Fibroblast of gingiva (primary cell): ENCODE results near the gene RNU6-7.
A peak's percentile ranks its signal among the peaks of the same experiment; 100 is the strongest.

Experiments
- DNase-seq: peaks from one replicate; pipeline ENCODE4 v3.0.0-alpha.2; 2011; ENCODE audit warnings: low read depth

RNU6-7 gene

GRCh38 chr14:32201816-32202490 is at the start of gene RNU6-7:
Gene RNU6-7 (plus strand): TSS chr14:32202045.
- no peak for DNase-seq

- no peak for DNase-seq
These were observed 35.8 kb upstream of the RNU6-7 start for GRCh38 chr14:32166029-32166428.

- no peak for DNase-seq
These were observed 34.9 kb upstream of the RNU6-7 start for GRCh38 chr14:32166924-32167323.

- DNase-seq, result no peak
These were observed 33.9 kb upstream of the RNU6-7 start for GRCh38 chr14:32167907-32168306.

GRCh38 chr14:32169191-32169590 is 32.7 kb upstream of the RNU6-7 start:
- DNase-seq, result no peak

- no peak for DNase-seq
These were observed 30.4 kb upstream of the RNU6-7 start for GRCh38 chr14:32171469-32171868.

GRCh38 chr14:32183151-32184058 is 18.4 kb upstream of the RNU6-7 start:
- no peak for DNase-seq

- DNase-seq, result no peak
These were observed 16.7 kb upstream of the RNU6-7 start for GRCh38 chr14:32185097-32185496.

GRCh38 chr14:32186248-32186647 is 15.6 kb upstream of the RNU6-7 start:
- no peak for DNase-seq

GRCh38 chr14:32189811-32190210 is 12.0 kb upstream of the RNU6-7 start:
- no peak for DNase-seq

- DNase-seq, result no peak
These were observed 11.2 kb upstream of the RNU6-7 start for GRCh38 chr14:32190673-32191072.

GRCh38 chr14:32192712-32193373 is 9.0 kb upstream of the RNU6-7 start:
- DNase-seq, result no peak

- DNase-seq, result no peak
These were observed 8.3 kb upstream of the RNU6-7 start for GRCh38 chr14:32193532-32193931.

- no peak for DNase-seq
These were observed 6.2 kb upstream of the RNU6-7 start for GRCh38 chr14:32195636-32196035.

GRCh38 chr14:32197919-32198318 is 3.9 kb upstream of the RNU6-7 start:
- DNase-seq, result no peak

- DNase-seq, result no peak
These were observed 1.3 kb upstream of the RNU6-7 start for GRCh38 chr14:32200368-32201192.

- DNase-seq, result peak; percentile 17
These were observed 541 bp upstream of the RNU6-7 start for GRCh38 chr14:32201193-32201815.

- DNase-seq, result no peak
These were observed 699 bp downstream of the RNU6-7 start for GRCh38 chr14:32202491-32202997.

- DNase-seq, result peak; percentile 46
These were observed 1.4 kb downstream of the RNU6-7 start, which contains the start of gene RNU6-8 for GRCh38 chr14:32202998-32203882. Gene RNU6-8 (minus strand): TSS chr14:32203269.

- no peak for DNase-seq
These were observed 2.1 kb downstream of the RNU6-7 start for GRCh38 chr14:32203928-32204357.
